Activated T-helper 1 cell treated with anti-CD3 and anti-CD28 coated beads, Interleukin-12 subunit alpha, Interleukin-12 subunit beta, Interleukin-2, Interleukin-4 antibody, amounts not matched to agents 30 ng/mL and 10 ng/mL and 1 ng/mL, durations not matched to agents 14 hours and 24 hours and 36 hours (primary cell): Measurements from ENCODE around the gene PIGA. TPM values are rescaled to one million over a fixed set of nuclear protein-coding genes. Genes with fewer than 3 reads are reported as not detected.
A peak's percentile ranks its signal among the peaks of the same experiment; 100 is the strongest.
"Not testable (repeated sequence)": the region's sequence is repeated elsewhere in the genome, so short reads cannot be mapped to it uniquely, and the experiment has no call there.

Experiments
- DNase-seq: peaks from one replicate; pipeline ENCODE4 v3.0.0; 2021; ENCODE audit warnings: low spot score
- H3K27ac Mint-ChIP-seq: one replicate; pipeline ENCODE4 v1.8.0; 2021; ENCODE audit warnings: mild to moderate bottlenecking, mixed read lengths
- H3K27me3 Mint-ChIP-seq: one replicate; pipeline ENCODE4 v1.8.0; 2022; ENCODE audit warnings: mild to moderate bottlenecking, moderate library complexity, mixed read lengths; ENCODE audit not compliant: insufficient read depth
- H3K36me3 Mint-ChIP-seq: one replicate; pipeline ENCODE4 v1.8.0; 2021; ENCODE audit warnings: low read depth, mixed read lengths
- H3K4me1 Mint-ChIP-seq: one replicate; pipeline ENCODE4 v1.8.0; 2021; ENCODE audit warnings: low read depth, mixed read lengths
- H3K4me3 Mint-ChIP-seq: one replicate; pipeline ENCODE4 v1.8.0; 2021; ENCODE audit warnings: mild to moderate bottlenecking, moderate library complexity, mixed read lengths
- H3K9me3 Mint-ChIP-seq: one replicate; pipeline ENCODE4 v1.8.0; 2021; ENCODE audit warnings: mixed read lengths
- intact Hi-C: fragments of 100-400 bp; cut with micrococcal nuclease; formaldehyde crosslinking; loops from one replicate; pipeline ENCODE4 v1.15.1; 2024
- total RNA-seq: library from RNA; stranded (reverse); gene quantifications from 2 replicates; pipeline ENCODE4 v1.2.3, GENCODE V29; 2022

Gene PIGA
- total RNA-seq, 1 donor from 2014 or later, result 23.9 TPM

DNA sequence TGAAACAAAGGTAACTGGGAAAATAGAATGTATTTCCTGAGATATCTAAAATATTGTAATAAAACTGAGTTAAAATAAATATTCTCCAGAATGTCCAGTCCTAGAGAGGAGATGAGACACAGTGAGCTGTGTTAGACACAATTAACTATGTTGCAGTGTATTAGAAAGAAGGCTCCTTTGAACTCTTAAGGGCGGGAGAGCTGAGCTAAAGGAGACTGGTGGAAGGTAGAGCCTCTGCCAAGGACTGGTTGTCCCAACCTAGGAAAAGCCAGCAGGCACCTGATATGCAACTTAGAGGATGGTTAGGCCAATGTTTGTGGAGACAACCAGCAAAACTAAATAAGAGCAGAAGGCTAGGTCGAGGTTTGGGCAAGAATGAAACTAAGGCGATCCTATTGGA lies 24.2 kb downstream of the PIGA start:
- intact Hi-C loops, result no loop called here
- Mint-ChIP-seq H3K9me3 (no peaks in the 10 kb centered on the region), H3K27me3 (no peaks in the 10 kb centered on the region), H3K4me3 (no peak overlapping the region), H3K4me1 (no peaks in the 10 kb centered on the region), H3K36me3 (no peaks in the 10 kb centered on the region), H3K27ac (no peak overlapping the region)
- DNase-seq, result no peak

DNA sequence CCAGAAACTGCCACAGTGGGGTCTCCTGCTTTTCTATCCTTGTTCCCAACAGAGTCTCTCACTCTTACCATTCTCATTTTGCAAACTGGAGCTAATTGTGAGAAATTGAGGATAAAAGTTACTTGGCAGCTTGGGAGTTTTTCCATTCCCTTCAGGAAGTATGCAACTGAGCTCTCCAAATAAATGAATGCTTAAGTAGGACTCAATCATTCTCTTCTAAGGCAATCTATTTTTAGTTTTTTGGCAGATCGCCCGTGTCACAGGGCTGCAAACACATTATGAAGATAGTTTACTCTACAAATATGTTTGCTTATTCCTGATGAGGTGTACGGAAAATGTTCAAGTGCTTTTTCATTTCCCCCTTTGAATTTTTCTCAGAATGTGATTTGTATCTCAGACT lies 25.2 kb downstream of the PIGA start:
- Mint-ChIP-seq H3K36me3 (no peaks in the 10 kb centered on the region), H3K27me3 (no peaks in the 10 kb centered on the region), H3K27ac (no peak overlapping the region), H3K4me3 (no peak overlapping the region), H3K9me3 (no peaks in the 10 kb centered on the region), H3K4me1 (no peaks in the 10 kb centered on the region)
- no peak for DNase-seq
- intact Hi-C loops, result no loop called here

DNA sequence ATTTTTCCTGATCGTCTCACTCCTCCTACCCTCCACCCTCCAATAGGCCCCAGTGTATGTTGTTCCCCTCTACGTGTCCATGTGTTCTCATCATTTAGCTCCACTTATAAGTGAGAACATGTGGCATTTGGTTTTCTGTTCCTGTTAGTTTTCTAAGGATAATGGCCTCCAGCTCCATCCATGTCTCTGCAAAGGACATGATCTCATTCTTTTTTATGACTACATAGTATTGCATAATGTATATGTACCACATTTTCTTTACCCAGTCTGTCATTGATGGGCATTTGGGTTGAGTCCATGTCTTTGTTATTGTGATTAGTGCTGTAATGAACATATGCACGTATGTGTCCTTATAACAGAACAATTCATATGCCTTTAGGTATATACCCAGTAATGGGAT lies 29.4 kb downstream of the PIGA start:
- H3K27ac Mint-ChIP-seq, H3K4me3 Mint-ChIP-seq, H3K36me3 Mint-ChIP-seq, DNase-seq, intact Hi-C loops, H3K4me1 Mint-ChIP-seq, H3K9me3 Mint-ChIP-seq, H3K27me3 Mint-ChIP-seq: not testable (repeated sequence)

DNA sequence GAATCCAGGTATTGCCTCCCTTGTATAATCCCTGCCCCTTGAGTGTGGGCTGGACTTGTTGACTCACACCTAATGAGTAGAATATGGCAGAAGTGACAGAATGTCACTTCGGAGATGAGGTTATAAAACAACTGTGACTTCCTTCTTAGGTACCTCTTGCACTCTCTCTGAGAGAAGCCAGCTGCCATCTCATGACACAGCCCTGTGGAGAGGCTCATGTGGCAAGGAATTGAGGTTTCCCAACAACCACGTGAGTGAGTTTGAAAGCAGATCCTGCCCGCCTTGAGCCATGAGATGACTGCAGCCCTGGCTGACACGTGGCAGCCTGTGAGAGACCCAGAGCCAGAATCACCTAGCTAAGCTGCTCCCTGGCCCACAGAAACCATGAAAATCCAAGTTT lies 33.4 kb downstream of the PIGA start:
- Mint-ChIP-seq H3K4me3 (no peak overlapping the region), H3K27ac (no peak overlapping the region), H3K27me3 (peaks cover 2% of the 10 kb centered on the region), H3K9me3 (no peaks in the 10 kb centered on the region), H3K36me3 (no peaks in the 10 kb centered on the region), H3K4me1 (no peaks in the 10 kb centered on the region)
- peak; percentile 0 for DNase-seq
- intact Hi-C loops, result no loop called here

DNA sequence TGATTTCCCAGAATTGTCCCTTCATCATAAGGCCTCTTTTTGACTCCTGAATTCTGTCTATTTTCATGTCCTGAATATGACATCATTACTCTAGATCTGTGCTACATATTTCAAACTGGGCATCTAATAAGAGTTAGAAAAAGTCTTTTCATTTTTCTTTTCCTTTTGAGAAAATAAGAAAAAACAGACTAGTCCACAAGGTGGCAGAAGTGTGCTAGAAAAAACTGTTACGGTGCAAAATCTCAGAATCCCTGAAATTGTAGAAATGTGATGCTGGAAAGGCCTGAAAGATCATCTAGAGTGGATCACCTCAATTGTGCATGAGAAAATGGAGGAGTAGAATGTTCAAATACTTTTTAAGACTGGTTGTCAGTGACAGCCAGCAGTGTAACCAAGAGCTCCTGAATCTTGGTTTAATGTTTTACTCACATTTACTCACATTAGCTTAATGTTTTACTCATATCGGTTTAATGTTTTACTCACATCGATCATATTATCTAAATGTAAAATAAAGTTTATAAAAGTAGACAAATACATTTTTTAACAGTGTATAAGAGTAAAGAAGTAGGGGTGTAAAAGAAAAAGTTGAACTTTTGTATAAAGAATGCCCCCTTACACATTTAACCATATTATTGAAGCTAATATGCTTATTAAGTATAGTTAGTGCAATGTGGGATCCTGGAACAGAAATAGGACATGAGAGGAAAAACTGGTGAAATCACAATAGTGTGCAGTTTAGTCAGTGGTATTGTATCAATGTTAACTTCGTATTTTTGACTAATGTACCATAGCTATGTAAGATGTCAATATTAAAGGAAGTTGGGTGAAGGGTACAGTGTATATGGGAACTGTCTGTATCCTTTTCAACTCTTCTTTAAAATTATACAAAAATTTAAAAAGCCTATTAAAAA lies 35.1 kb downstream of the PIGA start:
- Mint-ChIP-seq H3K4me3 (no peak overlapping the region), H3K27me3 (peaks cover 2% of the 10 kb centered on the region), H3K27ac (no peak overlapping the region), H3K4me1 (no peaks in the 10 kb centered on the region), H3K9me3 (no peaks in the 10 kb centered on the region), H3K36me3 (no peaks in the 10 kb centered on the region)
- intact Hi-C loops, result no loop called here
- DNase-seq, result no peak

DNA sequence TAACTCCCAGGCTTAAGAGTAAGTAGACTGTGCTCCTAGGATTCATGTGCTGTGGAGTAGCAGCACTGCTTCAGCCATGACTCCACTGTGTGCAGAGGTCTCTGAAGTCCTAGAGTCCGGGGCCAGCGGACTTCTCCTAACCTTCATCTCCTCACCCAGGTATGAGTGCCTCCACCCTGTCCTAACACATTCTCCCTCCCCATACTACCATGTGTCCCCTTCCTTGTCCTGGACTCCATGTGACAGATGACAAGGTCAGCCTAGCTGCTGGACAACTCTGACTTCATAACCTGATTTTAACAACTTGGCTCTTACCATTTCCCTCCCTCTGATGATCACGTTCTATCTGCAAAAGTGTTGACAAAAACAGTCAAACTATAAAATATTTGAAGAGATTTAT lies 36.5 kb downstream of the PIGA start:
- Mint-ChIP-seq H3K36me3 (no peaks in the 10 kb centered on the region), H3K4me1 (no peaks in the 10 kb centered on the region), H3K27me3 (peaks cover 2% of the 10 kb centered on the region), H3K4me3 (no peak overlapping the region), H3K27ac (no peak overlapping the region), H3K9me3 (no peaks in the 10 kb centered on the region)
- intact Hi-C loops, result no loop called here
- DNase-seq, result no peak

DNA sequence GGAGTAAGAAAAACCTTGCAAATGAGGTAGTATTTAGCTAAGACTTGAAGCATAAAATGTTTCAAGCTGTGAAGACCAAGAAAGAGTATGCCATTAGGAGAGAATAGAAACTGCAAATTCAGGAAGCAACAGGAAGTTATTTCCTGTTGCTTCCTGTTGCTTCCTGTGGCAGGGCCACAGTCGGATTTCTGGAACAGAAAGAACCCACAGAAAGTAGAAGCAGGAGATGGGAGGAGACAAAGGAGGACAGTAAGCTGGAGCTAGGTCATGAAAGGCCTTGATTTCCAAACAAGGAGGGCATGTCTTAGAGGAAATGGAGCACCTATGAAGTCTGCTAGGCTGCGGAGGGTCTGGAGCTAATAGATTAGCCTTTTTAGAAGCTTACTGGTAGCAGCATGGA lies 37.1 kb downstream of the PIGA start:
- no peak for DNase-seq
- no peaks in the 10 kb centered on the region for H3K9me3 Mint-ChIP-seq
- intact Hi-C loops, result no loop called here
- peaks cover 2% of the 10 kb centered on the region for H3K27me3 Mint-ChIP-seq
- no peaks in the 10 kb centered on the region for H3K4me1 Mint-ChIP-seq
- no peaks in the 10 kb centered on the region for H3K36me3 Mint-ChIP-seq
- H3K27ac Mint-ChIP-seq, result no peak overlapping the region
- H3K4me3 Mint-ChIP-seq, result no peak overlapping the region

DNA sequence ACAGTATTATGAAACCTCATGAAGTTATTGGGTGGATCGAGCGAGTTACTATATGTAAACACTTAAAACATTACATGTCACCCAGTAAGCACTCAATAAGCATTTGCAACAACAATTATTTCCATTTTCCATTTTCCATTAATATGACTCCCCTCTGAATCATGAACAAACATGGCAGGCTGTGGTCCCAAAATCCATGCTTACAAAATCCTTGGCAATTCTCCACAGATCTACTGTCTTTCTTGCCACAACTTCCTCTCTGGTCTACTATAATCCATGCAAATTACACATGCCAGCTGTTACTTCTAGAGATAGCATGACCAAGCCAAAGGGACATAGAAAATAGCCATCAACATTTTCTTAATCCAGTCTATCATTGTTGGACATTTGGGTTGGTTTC lies 41.9 kb downstream of the PIGA start:
- Mint-ChIP-seq H3K27me3 (peaks cover 2% of the 10 kb centered on the region), H3K36me3 (no peaks in the 10 kb centered on the region), H3K4me3 (no peak overlapping the region), H3K4me1 (no peaks in the 10 kb centered on the region), H3K27ac (no peak overlapping the region), H3K9me3 (no peaks in the 10 kb centered on the region)
- intact Hi-C loops, result no loop called here
- DNase-seq, result no peak

DNA sequence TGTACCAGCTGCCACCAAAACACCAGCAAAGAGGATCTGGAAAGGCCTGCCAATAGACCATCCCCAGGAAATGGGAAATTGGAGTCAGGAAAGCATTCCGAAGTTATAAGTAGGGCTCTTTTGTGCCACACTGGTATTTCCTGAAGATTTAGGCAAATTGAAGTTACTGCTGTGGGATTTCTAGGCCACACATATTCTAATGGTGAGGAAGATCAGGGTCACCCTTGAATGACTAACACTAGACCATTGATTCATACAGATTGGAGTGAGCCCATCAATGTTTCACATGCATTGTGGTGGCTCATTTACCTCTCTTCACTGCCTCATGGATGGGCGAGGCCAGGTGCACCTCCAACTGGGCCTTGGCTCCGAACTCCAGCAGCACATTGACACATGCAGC lies 42.5 kb downstream of the PIGA start:
- H3K36me3 Mint-ChIP-seq, result no peaks in the 10 kb centered on the region
- no peaks in the 10 kb centered on the region for H3K4me1 Mint-ChIP-seq
- no peak overlapping the region for H3K27ac Mint-ChIP-seq

DNA sequence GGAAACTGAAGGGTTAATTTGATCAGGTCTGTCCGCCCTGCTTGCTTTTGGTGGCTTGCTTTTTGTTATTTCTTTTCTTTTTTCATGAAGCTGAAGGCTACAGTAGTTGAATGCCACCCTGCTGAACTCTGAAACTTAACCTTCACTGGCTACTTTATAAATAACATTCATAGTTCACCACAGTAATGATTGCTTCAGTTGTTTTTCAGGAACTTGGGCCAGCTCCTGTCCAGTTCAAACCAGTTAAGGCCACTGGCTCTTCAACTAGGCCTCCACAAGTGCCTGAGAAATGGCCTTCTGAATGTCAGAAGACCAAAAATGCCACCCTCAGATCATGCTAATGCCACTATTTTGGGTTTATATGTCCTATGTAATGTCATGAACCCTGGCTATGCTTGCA lies 57.7 kb downstream of the PIGA start:
- no peaks in the 10 kb centered on the region for H3K4me1 Mint-ChIP-seq
- no peak overlapping the region for H3K4me3 Mint-ChIP-seq
- no peak for DNase-seq
- no peaks in the 10 kb centered on the region for H3K27me3 Mint-ChIP-seq
- intact Hi-C loops, result no loop called here
- no peak overlapping the region for H3K27ac Mint-ChIP-seq
- H3K9me3 Mint-ChIP-seq, result no peaks in the 10 kb centered on the region
- H3K36me3 Mint-ChIP-seq, result no peaks in the 10 kb centered on the region

More for the DNA sequence above, 42.5 kb downstream of the PIGA start:
- H3K4me3 Mint-ChIP-seq, result no peak overlapping the region
- intact Hi-C loops, result no loop called here
- peaks cover 2% of the 10 kb centered on the region for H3K27me3 Mint-ChIP-seq
- no peaks in the 10 kb centered on the region for H3K9me3 Mint-ChIP-seq
- DNase-seq, result no peak

DNA sequence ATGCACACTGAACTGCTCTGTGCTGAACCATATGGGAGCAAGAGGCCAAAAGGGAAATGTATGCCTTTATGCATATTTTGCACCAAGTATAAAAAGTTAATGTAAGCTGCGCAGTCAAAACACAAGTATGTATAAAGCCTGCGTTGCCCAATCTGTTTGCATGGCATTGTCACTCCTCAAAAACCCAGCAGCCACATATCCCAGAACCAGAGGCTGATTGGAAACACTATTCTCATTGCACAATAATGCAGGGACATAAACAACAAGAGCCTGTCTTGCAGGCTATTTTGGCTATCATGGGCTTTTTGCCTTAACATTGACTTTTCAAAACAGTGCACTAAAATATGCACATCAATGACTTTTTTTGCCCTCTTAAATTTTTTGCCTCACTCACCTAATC lies 60.4 kb downstream of the PIGA start:
- Mint-ChIP-seq H3K4me1 (no peaks in the 10 kb centered on the region), H3K27me3 (no peaks in the 10 kb centered on the region), H3K27ac (no peak overlapping the region), H3K4me3 (no peak overlapping the region), H3K36me3 (no peaks in the 10 kb centered on the region), H3K9me3 (no peaks in the 10 kb centered on the region)
- intact Hi-C loops, result no loop called here
- no peak for DNase-seq

DNA sequence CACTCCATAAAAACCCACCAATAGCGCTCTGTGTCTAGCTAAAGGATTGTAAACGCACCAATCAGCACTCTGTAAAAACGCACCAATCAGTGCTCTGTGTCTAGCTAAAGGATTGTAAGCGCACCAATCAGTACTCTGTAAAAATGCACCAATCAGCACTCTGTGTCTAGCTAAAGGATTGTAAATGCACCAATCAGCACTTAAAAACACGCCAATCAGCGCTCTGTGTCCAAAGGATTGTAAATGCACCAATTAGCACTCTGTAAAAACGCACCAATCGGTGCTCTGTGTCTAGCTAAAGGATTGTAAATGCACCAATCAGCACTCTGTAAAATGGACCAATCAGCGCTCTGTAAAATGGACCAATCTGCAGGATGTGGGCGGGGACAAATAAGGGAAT lies 62.0 kb downstream of the PIGA start:
- H3K4me1 Mint-ChIP-seq, H3K27ac Mint-ChIP-seq, H3K27me3 Mint-ChIP-seq, DNase-seq, H3K36me3 Mint-ChIP-seq, H3K4me3 Mint-ChIP-seq, intact Hi-C loops, H3K9me3 Mint-ChIP-seq: not testable (repeated sequence)

DNA sequence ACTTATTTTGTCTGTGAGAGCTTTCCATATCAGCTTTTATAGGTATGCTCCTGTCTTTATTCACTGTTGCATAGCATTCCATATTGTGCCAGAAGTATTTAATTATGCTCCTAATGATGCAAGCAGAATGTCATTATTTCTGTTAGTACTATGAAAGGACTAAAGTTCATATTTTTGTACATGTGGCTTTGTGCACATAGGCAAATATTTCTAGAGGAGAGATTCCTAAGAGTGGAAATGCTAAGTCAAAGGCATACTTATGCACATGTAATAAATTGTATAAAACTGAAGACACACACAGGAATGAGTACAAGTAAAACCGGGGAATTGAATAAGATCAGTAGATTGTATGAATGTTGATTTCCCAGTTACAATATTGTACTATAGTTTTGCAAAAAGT lies 63.6 kb downstream of the PIGA start:
- Mint-ChIP-seq H3K4me1 (no peaks in the 10 kb centered on the region), H3K4me3 (no peak overlapping the region), H3K27me3 (no peaks in the 10 kb centered on the region), H3K36me3 (no peaks in the 10 kb centered on the region), H3K27ac (no peak overlapping the region), H3K9me3 (no peaks in the 10 kb centered on the region)
- DNase-seq, result no peak
- intact Hi-C loops, result no loop called here
